OCI-LY3 (cell line): ENCODE results near the gene SOX8.

Experiments used
- EZH2phosphoT487 ChIP-seq: fragments of 200-600 bp; shearing (Covaris generic); IDR thresholded peaks from 2 replicates; pipeline ENCODE4 v1.6.1; 2018; ENCODE audit warnings: antibody characterized with exemption, mixed run types, low read depth
- TF ChIP-seq, protein P1 (sequence below): fragments of 200-600, 300-600 bp; sonication (generic); IDR thresholded peaks from 2 replicates; pipeline ENCODE4 v1.5.1; 2014; ENCODE audit warnings: antibody characterized with exemption, low read length, low read depth

- TF ChIP-seq, protein P1, sequence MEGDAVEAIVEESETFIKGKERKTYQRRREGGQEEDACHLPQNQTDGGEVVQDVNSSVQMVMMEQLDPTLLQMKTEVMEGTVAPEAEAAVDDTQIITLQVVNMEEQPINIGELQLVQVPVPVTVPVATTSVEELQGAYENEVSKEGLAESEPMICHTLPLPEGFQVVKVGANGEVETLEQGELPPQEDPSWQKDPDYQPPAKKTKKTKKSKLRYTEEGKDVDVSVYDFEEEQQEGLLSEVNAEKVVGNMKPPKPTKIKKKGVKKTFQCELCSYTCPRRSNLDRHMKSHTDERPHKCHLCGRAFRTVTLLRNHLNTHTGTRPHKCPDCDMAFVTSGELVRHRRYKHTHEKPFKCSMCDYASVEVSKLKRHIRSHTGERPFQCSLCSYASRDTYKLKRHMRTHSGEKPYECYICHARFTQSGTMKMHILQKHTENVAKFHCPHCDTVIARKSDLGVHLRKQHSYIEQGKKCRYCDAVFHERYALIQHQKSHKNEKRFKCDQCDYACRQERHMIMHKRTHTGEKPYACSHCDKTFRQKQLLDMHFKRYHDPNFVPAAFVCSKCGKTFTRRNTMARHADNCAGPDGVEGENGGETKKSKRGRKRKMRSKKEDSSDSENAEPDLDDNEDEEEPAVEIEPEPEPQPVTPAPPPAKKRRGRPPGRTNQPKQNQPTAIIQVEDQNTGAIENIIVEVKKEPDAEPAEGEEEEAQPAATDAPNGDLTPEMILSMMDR, result no peak
- no peak for TF ChIP-seq EZH2phosphoT487
Observed at GRCh38 chr16:966505-966904, 15.1 kb upstream of the SOX8 start.
